Testis (tissue), 2 donors: ENCODE results near the gene BCAS3.

Experiments used
- POLR2A ChIP-seq: fragments of 450-650 bp; IDR thresholded peaks from one replicate; pipeline ENCODE4 v1.6.1; 2017; ENCODE audit warnings: antibody characterized with exemption, mild to moderate bottlenecking, moderate library complexity
- TF ChIP-seq, protein P1 (sequence below), 3 experiments: fragments of 450-650 bp in 2 of 3; fragments of 200-600 bp in 1 of 3; sonication (generic) in 1 of 3; IDR thresholded peaks; one replicate each; pipeline ENCODE4 v1.5.1; 2016 to 2019; ENCODE audit warnings: antibody characterized with exemption in 3 of 3, mild to moderate bottlenecking in 2 of 3, moderate library complexity in 1 of 3

DNA sequence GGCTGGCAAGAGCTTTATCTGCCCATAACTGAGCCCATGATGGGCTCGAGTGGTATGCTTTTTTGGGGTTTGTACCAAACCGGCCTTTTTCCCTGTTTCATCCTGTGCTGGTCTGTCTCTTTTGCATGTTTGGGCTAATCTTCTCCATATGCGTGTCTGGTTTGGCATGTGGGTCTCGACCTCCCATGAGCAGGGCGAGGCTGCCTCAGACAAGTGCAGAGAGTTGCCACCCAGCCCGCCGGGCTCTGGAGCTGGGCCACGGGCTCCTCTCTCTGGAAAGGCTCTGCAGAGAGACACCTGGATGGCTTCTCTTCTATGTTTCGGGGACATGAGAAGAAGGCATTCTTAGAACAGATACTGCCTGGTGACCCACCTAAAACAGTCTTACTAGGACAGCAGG, 654.2 kb downstream of the BCAS3 start:
- TF ChIP-seq, protein P1, sequence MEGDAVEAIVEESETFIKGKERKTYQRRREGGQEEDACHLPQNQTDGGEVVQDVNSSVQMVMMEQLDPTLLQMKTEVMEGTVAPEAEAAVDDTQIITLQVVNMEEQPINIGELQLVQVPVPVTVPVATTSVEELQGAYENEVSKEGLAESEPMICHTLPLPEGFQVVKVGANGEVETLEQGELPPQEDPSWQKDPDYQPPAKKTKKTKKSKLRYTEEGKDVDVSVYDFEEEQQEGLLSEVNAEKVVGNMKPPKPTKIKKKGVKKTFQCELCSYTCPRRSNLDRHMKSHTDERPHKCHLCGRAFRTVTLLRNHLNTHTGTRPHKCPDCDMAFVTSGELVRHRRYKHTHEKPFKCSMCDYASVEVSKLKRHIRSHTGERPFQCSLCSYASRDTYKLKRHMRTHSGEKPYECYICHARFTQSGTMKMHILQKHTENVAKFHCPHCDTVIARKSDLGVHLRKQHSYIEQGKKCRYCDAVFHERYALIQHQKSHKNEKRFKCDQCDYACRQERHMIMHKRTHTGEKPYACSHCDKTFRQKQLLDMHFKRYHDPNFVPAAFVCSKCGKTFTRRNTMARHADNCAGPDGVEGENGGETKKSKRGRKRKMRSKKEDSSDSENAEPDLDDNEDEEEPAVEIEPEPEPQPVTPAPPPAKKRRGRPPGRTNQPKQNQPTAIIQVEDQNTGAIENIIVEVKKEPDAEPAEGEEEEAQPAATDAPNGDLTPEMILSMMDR (IDR thresholded peaks at IDR 0.05) = no peak
- no peak for TF ChIP-seq POLR2A
